ENCODE data around the gene PROS1. TPM values are rescaled to one million over a fixed set of nuclear protein-coding genes. Genes with fewer than 3 reads are reported as not detected.
A peak's percentile ranks its signal among the peaks of the same experiment; 100 is the strongest.

The PROS1 gene
- polyA plus RNA-seq (2012; ENCODE audit: low read depth, missing spikeins), result not detected

DNA sequence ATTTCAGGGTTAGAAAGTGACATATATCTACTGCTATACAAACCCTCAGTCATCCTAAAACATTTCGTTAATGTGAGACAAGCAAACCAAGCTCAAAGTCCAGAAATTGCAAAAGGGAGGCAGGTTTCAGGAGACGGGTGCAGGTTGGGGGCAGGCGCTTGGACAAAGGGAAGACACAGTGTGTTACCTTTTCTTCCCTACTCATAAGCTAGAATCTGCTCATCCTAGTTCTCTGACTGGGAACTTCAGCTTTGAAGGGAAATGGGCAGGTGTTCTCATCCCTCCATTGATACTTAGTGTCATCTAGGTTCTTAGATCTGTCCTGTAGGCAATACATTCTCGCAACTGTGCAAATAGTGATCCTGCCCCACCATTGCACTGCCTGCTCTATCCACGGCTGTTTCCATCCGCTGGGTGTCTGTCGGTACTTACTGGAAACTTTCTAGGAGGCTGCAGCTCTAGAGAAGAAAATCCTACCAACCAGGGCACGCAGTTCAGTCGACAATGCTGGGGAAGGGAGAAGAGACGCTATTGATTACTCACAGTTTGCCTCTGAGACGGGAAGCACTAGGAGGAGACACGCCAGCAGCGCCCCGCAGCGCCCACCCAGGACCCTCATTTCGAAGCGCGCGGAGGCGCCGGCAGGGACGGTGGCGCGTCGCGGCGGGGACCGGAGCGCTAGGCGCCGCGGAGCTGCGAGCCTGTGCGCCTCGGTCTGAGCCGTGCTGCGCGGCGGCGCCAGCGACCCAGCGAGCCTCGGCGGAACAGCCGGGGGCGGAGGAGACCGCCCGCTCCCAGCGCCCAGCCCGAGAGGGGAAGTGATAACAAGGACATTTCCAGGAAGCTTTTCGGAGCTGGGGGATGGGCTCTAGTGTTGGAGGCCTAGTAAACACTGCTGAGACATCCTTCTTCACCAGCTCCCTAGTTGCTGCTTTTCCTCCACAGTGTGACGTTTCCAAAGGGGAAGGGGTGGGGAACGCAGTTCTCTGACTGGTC is at the start of gene PROS1:
Gene PROS1 (minus strand): TSS at position 766 of the 996 bp plus-strand sequence. CDS start 147 bp downstream, at position 619.
- DNase-seq (ENCODE audit: insufficient read length, low spot score), result peak; percentile 29
- peak; percentile 68 for TF ChIP-seq SPI1 (IDR thresholded peaks at IDR 0.05; ENCODE audit: low read depth, low read length)
- TF ChIP-seq POLR2A (IDR thresholded peaks at IDR 0.05; ENCODE audit: low read depth, low read length), result no peak
- no peak for TF ChIP-seq PAX5 (IDR thresholded peaks at IDR 0.05; ENCODE audit: insufficient read depth, low read length, severe bottlenecking)
- no peak for TF ChIP-seq POU2F2 (IDR thresholded peaks at IDR 0.05; ENCODE audit: low read depth, low read length)
- TF ChIP-seq POLR2AphosphoS5 (IDR thresholded peaks at IDR 0.05; ENCODE audit: low read depth, low read length), result no peak
- TF ChIP-seq TAF1 (IDR thresholded peaks at IDR 0.05; ENCODE audit: low read depth, low read length), result no peak
- peak; percentile 31 for FAIRE-seq

DNA sequence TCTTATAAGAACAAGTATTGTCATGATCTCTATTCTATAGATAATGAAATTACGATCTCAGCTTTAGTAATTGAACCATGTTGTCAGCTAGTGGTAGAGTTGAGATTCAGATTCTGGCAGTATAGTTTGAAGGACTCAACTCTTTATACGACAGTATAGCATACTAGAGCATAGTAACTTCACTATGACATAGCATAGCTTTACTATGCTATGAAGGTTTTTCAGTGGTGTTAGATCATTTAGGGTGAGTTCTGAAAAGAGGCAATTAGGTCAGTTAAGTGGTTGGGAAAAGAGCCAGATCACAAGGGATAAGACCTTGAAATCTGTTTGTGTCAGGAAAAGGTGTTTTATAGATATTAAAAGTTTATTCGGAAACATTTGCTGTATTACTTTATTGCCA is 46.6 kb upstream of the PROS1 start:
- no peak for DNase-seq (ENCODE audit: insufficient read length, low spot score)
- no peak for FAIRE-seq
- TF ChIP-seq POLR2AphosphoS5 (IDR thresholded peaks at IDR 0.05; ENCODE audit: low read depth, low read length) (no peak), PAX5 (IDR thresholded peaks at IDR 0.05; ENCODE audit: insufficient read depth, low read length, severe bottlenecking) (no peak), SPI1 (IDR thresholded peaks at IDR 0.05; ENCODE audit: low read depth, low read length) (no peak)

DNA sequence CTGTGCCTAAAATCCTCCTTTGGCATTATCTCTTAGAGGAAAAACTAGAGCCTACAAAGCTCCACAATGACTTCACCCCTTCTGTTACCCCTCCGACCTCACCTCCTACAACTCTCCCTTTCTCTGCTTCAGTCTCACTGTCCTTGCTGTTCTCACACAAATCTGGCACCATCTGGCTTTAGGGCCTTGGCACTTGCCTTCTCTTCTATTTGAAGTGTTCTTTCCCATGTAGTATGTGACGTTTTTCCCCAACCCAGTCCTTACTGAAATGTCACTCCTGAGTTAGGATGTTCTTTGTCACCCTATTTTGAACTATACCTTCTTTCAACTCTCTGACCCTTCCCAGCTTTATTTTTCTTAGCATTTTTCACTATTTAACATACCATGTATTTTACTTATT is 46.0 kb upstream of the PROS1 start:
- TF ChIP-seq POLR2A (IDR thresholded peaks at IDR 0.05; ENCODE audit: low read depth, low read length) (no peak), POLR2AphosphoS5 (IDR thresholded peaks at IDR 0.05; ENCODE audit: low read depth, low read length) (no peak), TAF1 (IDR thresholded peaks at IDR 0.05; ENCODE audit: low read depth, low read length) (no peak), POU2F2 (IDR thresholded peaks at IDR 0.05; ENCODE audit: low read depth, low read length) (no peak), SPI1 (IDR thresholded peaks at IDR 0.05; ENCODE audit: low read depth, low read length) (no peak), PAX5 (IDR thresholded peaks at IDR 0.05; ENCODE audit: insufficient read depth, low read length, severe bottlenecking) (no peak)
- FAIRE-seq (no peak), DNase-seq (ENCODE audit: insufficient read length, low spot score) (no peak)

DNA sequence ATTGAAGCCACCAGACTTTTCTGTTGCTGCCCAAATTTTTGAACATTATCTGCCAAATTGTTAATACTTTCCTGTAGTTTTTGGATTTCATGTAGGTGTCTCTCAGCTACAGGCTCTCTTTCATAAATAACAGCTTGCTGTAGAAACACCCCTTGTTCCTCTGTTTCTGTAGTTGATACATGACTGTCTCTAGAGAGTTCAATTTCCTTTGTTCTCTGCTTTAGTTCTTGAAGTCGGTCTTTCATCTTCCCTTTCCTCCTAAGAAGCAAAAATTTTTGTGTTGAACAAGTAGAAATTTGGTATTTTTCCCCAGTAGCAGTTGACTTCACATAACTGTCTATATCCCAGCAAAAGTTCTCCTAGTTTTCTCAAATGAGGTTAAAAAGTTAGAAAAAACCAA is 41.3 kb upstream of the PROS1 start:
- no peak for DNase-seq (ENCODE audit: insufficient read length, low spot score)
- TF ChIP-seq POLR2AphosphoS5 (IDR thresholded peaks at IDR 0.05; ENCODE audit: low read depth, low read length) (no peak), SPI1 (IDR thresholded peaks at IDR 0.05; ENCODE audit: low read depth, low read length) (no peak), POLR2A (IDR thresholded peaks at IDR 0.05; ENCODE audit: low read depth, low read length) (no peak), POU2F2 (IDR thresholded peaks at IDR 0.05; ENCODE audit: low read depth, low read length) (no peak), TAF1 (IDR thresholded peaks at IDR 0.05; ENCODE audit: low read depth, low read length) (no peak), PAX5 (IDR thresholded peaks at IDR 0.05; ENCODE audit: insufficient read depth, low read length, severe bottlenecking) (no peak)
- FAIRE-seq, result no peak

DNA sequence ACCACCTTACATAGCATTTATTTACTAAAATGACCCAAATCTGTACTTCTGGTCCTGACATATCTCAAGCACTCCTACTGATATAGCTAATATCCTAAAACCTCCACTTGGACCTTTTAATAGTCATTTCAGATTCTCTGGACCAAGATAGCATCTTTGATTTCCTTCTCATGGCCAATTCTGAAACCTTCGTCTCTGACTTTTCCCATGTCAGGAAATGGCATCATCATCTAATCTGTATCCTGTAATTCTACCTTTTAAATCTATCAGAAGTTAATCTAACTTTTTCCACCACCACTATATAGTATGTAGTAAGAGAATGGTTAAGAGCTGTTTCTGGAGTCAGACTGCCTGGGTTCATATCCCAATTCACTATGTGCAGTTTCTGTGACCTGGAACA is 38.5 kb upstream of the PROS1 start:
- no peak for TF ChIP-seq SPI1 (IDR thresholded peaks at IDR 0.05; ENCODE audit: low read depth, low read length)
- TF ChIP-seq PAX5 (IDR thresholded peaks at IDR 0.05; ENCODE audit: insufficient read depth, low read length, severe bottlenecking), result no peak
- no peak for TF ChIP-seq TAF1 (IDR thresholded peaks at IDR 0.05; ENCODE audit: low read depth, low read length)
- TF ChIP-seq POLR2A (IDR thresholded peaks at IDR 0.05; ENCODE audit: low read depth, low read length), result no peak
- TF ChIP-seq POLR2AphosphoS5 (IDR thresholded peaks at IDR 0.05; ENCODE audit: low read depth, low read length), result no peak
- TF ChIP-seq POU2F2 (IDR thresholded peaks at IDR 0.05; ENCODE audit: low read depth, low read length), result no peak
- FAIRE-seq (no peak), DNase-seq (ENCODE audit: insufficient read length, low spot score) (no peak)

DNA sequence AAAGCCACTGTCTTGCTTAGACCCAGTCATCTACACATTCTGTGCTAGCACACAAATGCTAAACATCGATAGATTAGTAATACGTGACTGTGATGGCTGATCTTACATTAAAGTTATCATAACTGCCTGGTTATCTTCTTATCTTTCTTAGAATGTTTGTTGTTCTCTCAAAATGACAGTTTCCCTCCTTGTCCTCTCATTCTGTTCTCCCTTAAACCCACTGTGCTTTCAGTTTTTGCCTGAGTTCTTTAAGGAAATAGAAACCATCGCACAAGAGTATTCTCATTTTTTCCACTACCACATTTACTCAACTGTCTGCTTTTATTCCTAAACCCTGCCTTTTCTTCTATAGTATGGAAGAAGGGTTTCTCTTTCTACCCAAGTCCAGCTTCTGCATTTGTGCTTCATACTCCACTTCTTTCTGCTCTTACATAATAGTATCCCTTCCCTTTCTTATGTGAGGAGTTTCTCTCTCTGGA is 37.6 kb upstream of the PROS1 start:
- FAIRE-seq, result no peak
- TF ChIP-seq POLR2AphosphoS5 (IDR thresholded peaks at IDR 0.05; ENCODE audit: low read depth, low read length), result no peak
- no peak for TF ChIP-seq TAF1 (IDR thresholded peaks at IDR 0.05; ENCODE audit: low read depth, low read length)
- no peak for TF ChIP-seq POU2F2 (IDR thresholded peaks at IDR 0.05; ENCODE audit: low read depth, low read length)
- TF ChIP-seq PAX5 (IDR thresholded peaks at IDR 0.05; ENCODE audit: insufficient read depth, low read length, severe bottlenecking), result no peak
- no peak for TF ChIP-seq POLR2A (IDR thresholded peaks at IDR 0.05; ENCODE audit: low read depth, low read length)
- TF ChIP-seq SPI1 (IDR thresholded peaks at IDR 0.05; ENCODE audit: low read depth, low read length), result no peak
- no peak for DNase-seq (ENCODE audit: insufficient read length, low spot score)

DNA sequence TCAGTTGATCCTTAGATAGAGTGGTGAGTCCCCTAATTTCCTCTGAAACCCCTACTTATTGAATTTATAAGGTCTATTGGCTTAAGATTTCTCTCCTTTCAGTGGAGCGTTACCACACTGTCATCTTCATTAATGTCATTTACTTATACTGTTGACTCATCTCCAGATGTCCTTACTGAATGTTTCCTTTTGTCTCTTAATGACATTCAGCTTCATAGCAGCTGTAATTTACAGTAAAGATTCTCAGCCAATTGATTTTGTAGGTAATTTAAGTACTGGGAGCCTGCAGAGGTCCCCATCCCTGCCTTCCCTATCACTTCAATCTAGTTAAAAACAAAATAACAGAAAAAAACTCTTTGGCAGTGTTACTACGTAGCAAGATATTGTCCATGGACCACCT is 35.9 kb upstream of the PROS1 start:
- TF ChIP-seq POLR2AphosphoS5 (IDR thresholded peaks at IDR 0.05; ENCODE audit: low read depth, low read length) (no peak), TAF1 (IDR thresholded peaks at IDR 0.05; ENCODE audit: low read depth, low read length) (no peak), SPI1 (IDR thresholded peaks at IDR 0.05; ENCODE audit: low read depth, low read length) (no peak), POLR2A (IDR thresholded peaks at IDR 0.05; ENCODE audit: low read depth, low read length) (no peak)
- FAIRE-seq (no peak), DNase-seq (ENCODE audit: insufficient read length, low spot score) (no peak)

DNA sequence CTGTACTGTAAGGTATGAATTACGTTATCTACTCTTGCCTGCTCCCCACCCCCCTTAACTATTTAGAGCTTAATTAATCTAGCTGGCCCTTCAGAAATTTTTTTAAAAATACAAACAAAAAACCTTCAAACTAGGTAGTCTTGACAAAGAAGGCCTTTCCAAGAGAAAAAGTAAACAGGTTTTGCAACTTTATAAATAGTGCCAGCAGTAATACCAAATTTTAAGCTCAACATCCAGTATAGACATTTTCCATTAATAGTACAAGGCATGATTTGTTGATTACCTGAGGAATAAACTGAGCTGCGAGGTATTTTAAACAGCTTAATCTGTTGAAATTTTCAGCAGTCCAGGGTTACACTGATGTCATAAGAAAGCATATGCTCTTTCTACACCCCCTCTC is 34.6 kb upstream of the PROS1 start:
- FAIRE-seq, result no peak
- TF ChIP-seq PAX5 (IDR thresholded peaks at IDR 0.05; ENCODE audit: insufficient read depth, low read length, severe bottlenecking), result no peak
- no peak for TF ChIP-seq POU2F2 (IDR thresholded peaks at IDR 0.05; ENCODE audit: low read depth, low read length)
- no peak for TF ChIP-seq POLR2A (IDR thresholded peaks at IDR 0.05; ENCODE audit: low read depth, low read length)
- TF ChIP-seq POLR2AphosphoS5 (IDR thresholded peaks at IDR 0.05; ENCODE audit: low read depth, low read length), result no peak
- no peak for TF ChIP-seq SPI1 (IDR thresholded peaks at IDR 0.05; ENCODE audit: low read depth, low read length)
- no peak for TF ChIP-seq TAF1 (IDR thresholded peaks at IDR 0.05; ENCODE audit: low read depth, low read length)
- DNase-seq (ENCODE audit: insufficient read length, low spot score), result no peak

DNA sequence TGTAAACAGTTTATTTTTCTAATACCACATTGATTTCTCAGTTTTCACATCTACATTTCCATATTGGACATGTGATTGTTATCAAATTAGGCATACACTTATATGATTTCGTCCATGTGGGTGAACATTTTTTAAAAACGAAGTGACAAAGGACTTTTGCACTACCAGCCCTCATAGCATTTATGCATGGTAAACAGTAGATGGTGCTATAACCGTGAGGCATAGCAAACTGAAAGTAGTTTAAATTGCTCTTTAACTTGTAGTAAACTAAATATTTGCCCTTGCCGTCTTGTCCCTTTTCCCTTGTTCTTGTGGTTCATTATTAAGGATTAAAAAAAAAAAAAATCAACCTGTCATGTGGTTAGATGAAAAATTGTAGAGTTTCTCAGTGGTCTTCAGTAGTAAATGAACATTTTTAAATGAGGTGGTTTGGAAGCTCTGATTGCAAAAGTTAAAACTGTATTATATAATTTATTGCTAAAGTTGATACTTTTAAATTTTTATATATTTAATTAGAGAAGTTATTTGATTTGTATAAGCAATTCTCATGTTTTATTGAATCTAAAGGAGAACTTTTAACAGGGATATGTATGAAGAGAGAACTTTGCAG is 30.7 kb upstream of the PROS1 start:
- peak; percentile 94 for FAIRE-seq
- peak; percentile 1 for DNase-seq (ENCODE audit: insufficient read length, low spot score)
- TF ChIP-seq SPI1 (IDR thresholded peaks at IDR 0.05; ENCODE audit: low read depth, low read length) (no peak), TAF1 (IDR thresholded peaks at IDR 0.05; ENCODE audit: low read depth, low read length) (no peak), POLR2AphosphoS5 (IDR thresholded peaks at IDR 0.05; ENCODE audit: low read depth, low read length) (no peak), POU2F2 (IDR thresholded peaks at IDR 0.05; ENCODE audit: low read depth, low read length) (no peak), POLR2A (IDR thresholded peaks at IDR 0.05; ENCODE audit: low read depth, low read length) (no peak), PAX5 (IDR thresholded peaks at IDR 0.05; ENCODE audit: insufficient read depth, low read length, severe bottlenecking) (no peak)

Measured in GM12891 (cell line).